Endothelial cell of umbilical vein (primary cell): ENCODE data around the gene KBTBD4. TPM values are rescaled to one million over a fixed set of nuclear protein-coding genes. Genes with fewer than 3 reads are reported as not detected.

Source experiments
- BruUV-seq: library from RNA; stranded (reverse); fragments of 400-500 nt; replicated peaks from 2 replicates; lab custom pipeline; 2021; lab: Mats Ljungman, UMichigan
- CTCF ChIA-PET: fragments of 300-600, 350-600 bp; sonication (Branson Sonifier 250); formaldehyde crosslinking; loops from one replicate; lab custom pipeline; 2021; ENCODE audit warnings: antibody characterized with exemption, inconsistent platforms; lab: Charles Lee
- POLR2A ChIA-PET: fragments of 300-600, 350-600 bp; sonication (Branson Sonifier 250); formaldehyde crosslinking; loops from one replicate; lab custom pipeline; 2021; ENCODE audit warnings: antibody characterized with exemption, inconsistent platforms; lab: Charles Lee
- DNase-seq: peaks from one replicate; pipeline ENCODE4 v3.0.0-alpha.2; 2011; ENCODE audit warnings: low read depth, low spot score
- FAIRE-seq: peaks from 2 replicates; lab custom pipeline; 2011; peaks lifted over from hg19 to GRCh38; lab: Jason Lieb, UNC
- H2AFZ ChIP-seq: 2 replicates; pipeline ENCODE4 v1.6.0; 2012; ENCODE audit warnings: low read depth, low read length, control low read depth, inconsistent platforms
- H3K27ac ChIP-seq: 2 replicates; pipeline ENCODE4 v1.5.1; 2011; ENCODE audit warnings: low read depth, mild to moderate bottlenecking, control low read depth, low read length, moderate library complexity; ENCODE audit not compliant: insufficient read depth
- H3K27me3 ChIP-seq, 2 experiments: 2 replicates each; pipeline versions ENCODE4 v1.6.0 to v1.6.1; 2011; ENCODE audit warnings: low read length in 2 of 2, mixed read lengths in 1 of 2; ENCODE audit not compliant: control insufficient read depth in 2 of 2, insufficient read depth in 2 of 2
- H3K36me3 ChIP-seq, 2 experiments: 2 replicates in 1 of 2; 3 replicates in 1 of 2; pipeline ENCODE4 v1.5.1; 2011; ENCODE audit warnings: low read length in 2 of 2, mild to moderate bottlenecking in 1 of 2, moderate library complexity in 1 of 2; ENCODE audit not compliant: control insufficient read depth in 2 of 2, insufficient read depth in 2 of 2; ENCODE audit errors: extremely low read depth in 1 of 2
- H3K4me1 ChIP-seq: 3 replicates; pipeline ENCODE4 v1.5.1; 2011; ENCODE audit warnings: mild to moderate bottlenecking, low read length; ENCODE audit not compliant: control insufficient read depth, insufficient read depth; ENCODE audit errors: extremely low read depth
- H3K4me2 ChIP-seq: 2 replicates; pipeline ENCODE4 v1.6.1; 2011; ENCODE audit warnings: low read length, control low read depth, mixed read lengths; ENCODE audit not compliant: insufficient read depth
- H3K4me3 ChIP-seq, 3 experiments: fragments of 200-600 bp in 1 of 3; sonication (generic), shearing (Covaris generic) in 1 of 3; replicated peaks in 1 of 3; 2 replicates each; pipeline ENCODE4 v1.5.1; 2011 to 2016; ENCODE audit warnings: control low read depth in 3 of 3, low read length in 3 of 3, mild to moderate bottlenecking in 2 of 3, inconsistent platforms in 1 of 3, low read depth in 1 of 3, moderate library complexity in 1 of 3; ENCODE audit not compliant: insufficient read depth in 1 of 3
- H3K79me2 ChIP-seq: 2 replicates; pipeline ENCODE4 v1.6.0; 2012; ENCODE audit warnings: low read length, inconsistent platforms; ENCODE audit not compliant: control insufficient read depth, insufficient read depth
- H3K9ac ChIP-seq: replicated peaks from 2 replicates; pipeline ENCODE3; 2011; ENCODE audit warnings: low read length, control low read depth; ENCODE audit not compliant: insufficient read depth; ENCODE audit errors: extremely low read depth
- H3K9me1 ChIP-seq: replicated peaks from 3 replicates; pipeline ENCODE4 v1.6.0; 2011; ENCODE audit warnings: mild to moderate bottlenecking, low read length; ENCODE audit not compliant: control insufficient read depth, insufficient read depth; ENCODE audit errors: extremely low read depth
- H3K9me3 ChIP-seq: replicated peaks from 2 replicates; pipeline ENCODE4 v1.5.1; 2012; ENCODE audit warnings: low read length, inconsistent platforms; ENCODE audit not compliant: control insufficient read depth, insufficient read depth
- H4K20me1 ChIP-seq: replicated peaks from 2 replicates; pipeline ENCODE3; 2011; ENCODE audit warnings: mild to moderate bottlenecking, low read length; ENCODE audit not compliant: control insufficient read depth, insufficient read depth; ENCODE audit errors: extremely low read depth
- EZH2 ChIP-seq: IDR thresholded peaks from 2 replicates; pipeline ENCODE4 v1.6.1; 2012; ENCODE audit warnings: borderline replicate concordance, low read depth, mild to moderate bottlenecking, moderate library complexity, low read length, inconsistent platforms; ENCODE audit not compliant: severe bottlenecking
- FOS ChIP-seq: IDR thresholded peaks from 2 replicates; pipeline ENCODE4 v1.6.1; 2011; ENCODE audit warnings: mild to moderate bottlenecking, low read length, moderate library complexity, borderline replicate concordance; ENCODE audit not compliant: insufficient read depth
- GATA2 ChIP-seq: IDR thresholded peaks from 2 replicates; pipeline ENCODE4 v1.7.0; 2011; ENCODE audit warnings: low read depth, mild to moderate bottlenecking, moderate library complexity, mixed read lengths, low read length; ENCODE audit not compliant: insufficient read length, insufficient read depth
- MAX ChIP-seq: IDR thresholded peaks from 2 replicates; pipeline ENCODE4 v1.6.1; 2011; ENCODE audit not compliant: insufficient read depth, insufficient read length
- POLR2AphosphoS5 ChIP-seq: IDR thresholded peaks from 2 replicates; pipeline ENCODE4 v1.6.1; 2012; ENCODE audit warnings: low read depth, mild to moderate bottlenecking, control low read depth, low read length, moderate library complexity; ENCODE audit not compliant: insufficient read depth
- dilution Hi-C: fragments of 300-500 bp; cut with MboI; formaldehyde crosslinking; loops from one replicate; pipeline ENCODE4 v1.15.0; 2019; ENCODE audit warnings: low sequenced_read_pairs; ENCODE audit not compliant: extremely low pct_ligation_motif_present
- intact Hi-C: fragments of 100-400 bp; cut with micrococcal nuclease; formaldehyde crosslinking; loops from one replicate; pipeline ENCODE4 v1.10.0; 2022
- polyA plus RNA-seq, 4 experiments: library from polyadenylated mRNA; depleted of rRNA in 3 of 4; stranded (reverse) in 3 of 4; unstranded in 1 of 4; fragments of >200 nt; gene quantifications; 2 replicates each; pipeline versions ENCODE4 v1.2.1 to v1.2.3, GENCODE V29; 2011 to 2012; ENCODE audit warnings: missing spikeins in 1 of 4
- total RNA-seq: library from RNA; stranded (reverse); gene quantifications from 2 replicates; pipeline ENCODE4 v1.2.3, GENCODE V29; 2021

The KBTBD4 gene
- total and polyA plus RNA-seq, 2 donors (not counting 3 experiments of a cell fraction or from before 2014, with no cell fraction given): 16.3 to 23.2 TPM

- no peaks in the 10 kb centered on the region for H3K9me1 ChIP-seq
- no peak overlapping the region for H3K27ac ChIP-seq
- CTCF ChIA-PET: interaction anchor here (1.2 to 1.3 kb wide), 2 partner anchors 25 to 179 kb away, joined by 4 to 5 read pairs; no protein-coding TSS in a partner anchor
- H3K9ac ChIP-seq: no peak overlapping the region
- H2AFZ ChIP-seq: no peak overlapping the region
- dilution Hi-C loops (no loop called here), intact Hi-C loops (no loop called here)
- no peak overlapping the region for H3K4me3 ChIP-seq
- FAIRE-seq (peak; percentile 71), DNase-seq (peak; percentile 66)
- no peaks in the 10 kb centered on the region for H4K20me1 ChIP-seq
- H3K4me1 ChIP-seq: peaks cover 10% of the 10 kb centered on the region
- POLR2A ChIA-PET: interaction anchor here (0.5 kb wide), 1 partner anchor 125 kb away, joined by 4 read pairs; no protein-coding TSS in a partner anchor
- peaks cover 32 to 40% of the 10 kb centered on the region in 2 experiments for H3K27me3 ChIP-seq
- no TSS peak for BruUV-seq
- H3K4me2 ChIP-seq: no peak overlapping the region
- TF ChIP-seq GATA2 (no peak), POLR2AphosphoS5 (no peak), MAX (no peak), FOS (no peak), EZH2 (no peak)
- H3K9me3 ChIP-seq: no peaks in the 10 kb centered on the region
- no peaks in the 10 kb centered on the region for H3K79me2 ChIP-seq
- H3K36me3 ChIP-seq: no peaks in the 10 kb centered on the region
These were observed 13.0 kb upstream of the KBTBD4 start for GRCh38 chr11:47591764-47592163.
